Stimulated activated CD8-positive, alpha-beta memory T cell treated with anti-CD3 and anti-CD28 coated beads, Interleukin-7, amount 100 ng/mL, for 24 hours (primary cell): ENCODE results near the gene DCBLD2.

Source experiments
- DNase-seq: peaks from one replicate; pipeline ENCODE4 v3.0.0-alpha.2; 2020; ENCODE audit warnings: low read depth

DCBLD2 gene

DNA sequence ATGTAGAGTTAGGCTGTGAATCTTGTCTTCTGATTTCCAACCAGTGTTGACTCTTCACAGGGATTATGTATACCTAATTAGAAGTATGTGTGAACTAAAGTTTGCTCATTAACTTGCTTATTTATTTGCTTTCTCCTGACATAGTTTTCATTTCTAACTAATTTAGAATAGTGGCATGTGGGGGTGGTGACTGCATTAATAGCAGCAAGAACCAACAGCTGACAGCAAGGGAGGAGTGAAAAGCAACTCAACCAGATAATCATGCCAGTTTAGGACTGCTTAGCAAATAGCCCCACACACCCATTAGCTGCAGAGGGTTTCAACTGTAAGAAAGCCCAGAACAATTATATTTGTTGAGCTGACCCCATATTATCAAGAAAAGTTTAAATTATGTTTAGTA is 134.6 kb downstream of the DCBLD2 start:
- no peak for DNase-seq

DNA sequence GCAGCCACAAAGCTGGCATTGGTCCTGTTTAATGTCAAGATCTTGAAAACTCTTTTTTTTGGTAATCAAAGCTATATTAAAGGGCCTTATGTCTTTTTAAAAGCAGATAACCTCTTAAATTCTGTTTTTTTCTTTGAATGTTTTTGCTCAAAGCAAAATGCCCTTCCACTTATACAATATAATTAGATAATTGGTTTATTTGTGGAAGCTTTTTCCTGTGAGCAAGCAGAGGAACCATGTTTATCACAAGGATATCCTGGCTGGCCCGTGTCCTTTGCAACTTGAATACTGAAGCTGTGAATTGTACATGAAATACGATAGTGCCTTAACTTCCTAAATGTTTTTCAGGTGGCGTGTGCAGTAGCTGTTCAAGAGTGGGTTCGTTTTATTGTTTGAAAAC is 135.8 kb downstream of the DCBLD2 start:
- DNase-seq, result no peak

DNA sequence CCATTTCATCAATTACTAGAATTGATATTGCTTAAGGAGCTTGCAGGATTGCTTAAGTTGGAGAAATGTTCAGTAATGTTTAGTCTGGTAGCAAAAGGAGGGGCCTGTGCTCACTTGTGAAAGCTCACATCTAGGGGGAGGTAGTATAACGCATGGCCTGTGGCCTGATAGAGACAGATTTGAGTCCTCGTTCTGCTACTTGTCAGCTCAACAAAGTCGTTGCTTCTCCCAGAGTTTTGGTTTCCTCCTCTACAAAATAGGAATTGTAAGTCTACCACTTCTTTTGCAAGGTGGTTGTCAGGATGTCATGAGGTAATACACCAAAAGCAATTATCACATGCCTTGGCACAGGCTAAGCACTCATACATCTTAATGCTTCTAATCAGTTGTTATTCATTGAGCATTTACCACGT is 137.0 kb downstream of the DCBLD2 start:
- DNase-seq, result no peak

DNA sequence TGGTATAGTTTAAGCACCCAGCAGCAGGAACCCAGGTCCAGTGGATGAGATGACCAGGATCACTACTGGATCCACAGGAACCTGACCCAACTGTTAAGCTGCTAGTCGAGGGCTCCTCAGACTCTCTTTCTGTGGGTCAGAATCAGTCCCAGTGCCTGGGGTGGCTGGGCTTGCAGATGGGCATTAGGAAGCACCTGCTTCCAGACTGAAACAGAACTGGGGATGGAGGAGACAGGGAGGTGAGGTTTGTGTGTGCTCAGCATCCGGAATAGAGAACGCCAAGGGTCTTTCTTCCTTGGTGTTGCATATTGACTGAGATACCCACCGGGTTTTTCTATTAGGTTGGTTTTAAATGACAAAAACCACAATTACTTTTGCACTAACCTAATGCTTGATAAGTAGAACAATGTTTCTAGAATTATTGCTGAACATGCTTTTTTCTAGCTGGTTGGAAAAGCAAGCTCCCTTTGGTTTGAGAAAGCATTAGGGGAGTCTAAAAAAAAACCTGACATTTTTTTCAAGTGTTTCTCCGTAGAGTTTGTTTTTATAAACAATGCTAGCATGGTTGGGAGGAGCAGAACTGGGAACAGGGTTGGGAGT is 137.6 kb downstream of the DCBLD2 start:
- DNase-seq, result no peak

DNA sequence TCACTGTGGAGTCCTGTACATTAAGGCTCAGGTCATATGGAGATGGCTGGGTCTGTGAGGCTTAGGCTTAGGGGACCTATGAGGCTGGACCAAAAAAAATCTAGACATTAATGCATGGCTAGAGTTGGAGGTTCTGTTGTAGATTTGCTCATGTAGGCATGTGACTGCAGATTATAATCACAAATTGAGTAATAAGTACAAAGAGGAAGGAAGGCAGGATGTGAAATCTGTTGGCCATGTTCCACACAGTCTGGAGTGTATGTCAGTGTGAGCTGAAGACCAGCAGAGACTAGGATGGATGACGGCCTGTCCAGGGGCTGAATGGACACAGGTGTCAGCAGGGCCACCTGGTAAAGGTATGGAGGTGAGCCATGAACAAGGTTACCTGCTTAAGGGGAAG is 138.4 kb downstream of the DCBLD2 start, which contains the start of gene ST3GAL6:
TSS of gene ST3GAL6 (plus strand) at position 265 of the 400 bp plus-strand sequence. CDS start 5,101 bp downstream, outside the sequence.
- no peak for DNase-seq

DNA sequence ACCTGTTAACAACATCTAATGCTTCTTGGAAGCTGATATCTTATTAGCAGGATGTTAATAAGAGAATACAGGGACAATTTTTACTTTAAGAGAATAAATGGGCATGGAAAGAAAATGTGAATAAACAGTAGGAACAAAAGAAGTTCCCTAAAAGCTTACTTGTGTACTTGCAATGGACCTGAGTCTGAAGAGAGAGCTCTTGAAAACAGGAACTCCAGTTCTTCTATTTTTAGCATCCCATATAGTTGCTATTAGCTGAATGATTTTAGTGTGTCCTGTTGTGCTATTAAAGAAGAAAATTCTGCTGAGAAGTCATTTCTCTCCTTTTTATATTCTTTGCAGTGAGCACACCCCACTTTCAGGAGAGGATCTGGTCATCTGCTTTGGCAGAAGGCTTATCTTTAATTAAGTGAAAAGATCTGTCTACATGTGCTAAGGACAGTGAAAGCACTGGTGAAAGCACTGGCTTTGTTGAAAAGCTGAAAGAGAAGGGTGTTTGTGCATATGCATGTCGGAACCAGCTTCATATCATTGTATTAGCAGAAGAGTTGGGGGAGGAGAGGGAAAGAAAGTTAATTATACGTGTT is 139.8 kb downstream of the DCBLD2 start:
- DNase-seq, result no peak

DNA sequence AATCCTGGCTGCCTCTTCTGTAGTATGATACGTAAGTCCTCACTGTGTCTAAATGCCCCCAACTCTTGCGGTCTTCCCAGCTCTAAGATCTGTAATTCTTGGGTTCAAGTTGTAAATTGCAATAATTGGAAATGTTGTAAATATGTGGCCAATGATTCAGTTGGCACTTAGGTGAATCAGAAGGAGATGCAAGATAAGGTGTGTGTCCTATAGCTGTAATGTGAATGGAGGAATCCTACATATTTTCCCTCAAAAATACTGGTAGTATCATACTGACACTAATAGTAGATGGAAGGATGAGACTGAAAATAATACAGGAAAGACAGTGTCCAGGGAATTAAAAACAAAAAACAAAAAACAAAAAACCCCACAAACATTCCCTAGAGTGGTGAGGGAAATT is 141.9 kb downstream of the DCBLD2 start:
- no peak for DNase-seq

DNA sequence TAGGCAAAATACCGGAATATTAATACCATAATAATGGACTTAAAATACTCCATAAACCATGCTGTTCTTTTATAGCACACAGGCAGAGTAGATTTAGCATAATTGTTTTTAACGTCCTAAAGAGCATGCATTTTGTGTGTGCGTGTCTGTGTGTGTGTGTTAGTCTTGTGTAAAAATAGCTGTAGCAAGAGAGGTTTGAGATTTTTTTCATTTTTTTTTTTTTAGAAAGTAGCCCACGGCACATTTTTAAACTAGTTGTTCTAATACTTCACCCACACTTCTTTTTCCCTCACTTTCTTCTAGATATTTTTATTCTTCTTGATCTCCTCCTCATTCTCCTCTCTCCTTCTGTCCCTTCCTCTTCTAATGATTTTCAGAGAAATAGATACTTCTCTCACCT is 145.9 kb downstream of the DCBLD2 start:
- DNase-seq, result no peak

DNA sequence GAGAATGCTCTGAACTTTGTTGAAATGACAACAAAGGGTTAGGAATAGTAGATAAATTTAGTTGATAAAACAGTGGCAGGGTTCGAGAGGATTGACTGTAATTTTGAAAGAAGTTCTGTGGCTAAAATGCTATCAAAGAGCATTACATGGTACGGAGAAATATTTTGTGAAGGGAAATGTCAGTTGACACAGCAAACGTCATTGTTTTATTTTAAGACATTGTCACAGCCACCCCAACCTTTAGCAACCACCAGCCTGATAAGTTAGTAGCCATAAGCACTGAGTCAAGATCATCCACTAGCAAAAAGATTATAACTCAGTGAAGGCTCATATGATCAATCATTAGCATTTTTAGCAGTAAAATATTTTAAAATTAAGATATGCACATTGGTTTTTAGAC is 147.0 kb downstream of the DCBLD2 start:
- DNase-seq, result no peak

DNA sequence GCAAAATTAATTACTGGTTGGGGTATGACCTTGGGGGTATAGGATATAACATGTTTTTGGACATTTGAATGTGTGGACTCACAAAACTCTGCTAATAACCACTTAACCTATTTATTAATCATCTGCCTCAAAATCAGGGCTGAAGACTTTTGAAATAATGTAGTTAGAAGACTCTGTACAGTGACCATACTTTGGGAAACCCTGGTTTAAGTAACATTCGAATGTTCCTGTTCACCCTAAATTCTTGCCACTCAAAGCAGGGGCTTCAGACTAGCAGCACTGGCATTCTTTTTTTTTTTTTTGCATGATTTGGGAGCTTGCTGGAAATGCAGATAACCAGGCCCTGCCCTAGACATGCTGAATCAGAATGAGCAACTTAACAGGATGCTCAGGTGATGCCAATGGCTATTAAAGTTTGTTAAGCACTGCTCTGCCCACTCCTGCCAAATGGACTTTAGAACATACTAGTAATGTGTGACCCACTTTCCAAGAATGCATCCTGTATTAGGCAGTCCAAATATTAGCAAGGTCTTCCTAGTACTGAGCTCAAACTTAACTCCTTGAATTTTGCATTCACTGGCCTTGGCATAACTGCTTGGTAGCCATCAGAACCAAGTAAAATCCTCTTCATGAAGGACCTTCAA is 151.1 kb downstream of the DCBLD2 start:
- no peak for DNase-seq

DNA sequence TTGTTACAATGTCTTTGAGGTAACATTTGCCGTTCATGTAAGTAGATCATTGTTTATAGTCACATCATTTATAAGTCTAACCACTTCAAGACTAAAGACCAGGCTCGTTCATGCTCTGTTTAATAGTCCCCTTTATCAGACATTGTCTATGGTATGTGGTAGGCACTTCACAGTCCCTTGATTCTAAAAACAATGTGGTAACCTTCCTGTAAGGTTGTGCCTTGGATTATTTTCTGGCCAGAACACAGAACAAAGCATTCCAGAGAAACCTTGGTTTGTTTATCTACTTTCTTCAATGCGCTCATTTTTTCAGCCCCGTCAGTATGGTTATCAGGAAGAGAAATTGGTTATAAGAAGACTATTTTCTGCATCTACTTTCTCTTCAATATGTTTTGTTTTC is 154.6 kb downstream of the DCBLD2 start:
- DNase-seq, result no peak

DNA sequence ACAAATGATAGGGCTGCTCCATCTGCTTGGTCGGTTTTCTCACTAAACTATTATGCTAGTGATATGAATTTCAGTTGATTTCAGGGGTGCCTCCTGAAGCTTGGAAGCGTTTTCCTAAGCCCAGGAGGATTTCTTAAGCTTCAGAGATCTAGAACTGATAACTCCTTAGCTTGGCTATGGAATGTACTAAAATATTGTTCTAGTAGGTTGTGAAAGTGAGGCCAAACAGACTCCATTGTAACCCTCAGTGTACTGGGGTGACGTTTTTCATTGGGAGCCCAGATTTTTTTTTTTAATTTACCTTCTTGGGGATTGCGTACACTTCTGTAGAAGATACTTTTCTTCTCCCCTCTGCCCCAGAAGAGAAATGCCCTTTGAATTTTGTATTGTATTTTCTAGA is 155.4 kb downstream of the DCBLD2 start:
- DNase-seq, result no peak
